ENCODE results near the gene KITLG.
"Not testable (repeated sequence)": the region's sequence is repeated elsewhere in the genome, so short reads cannot be mapped to it uniquely, and the experiment has no call there.

KITLG gene

DNA sequence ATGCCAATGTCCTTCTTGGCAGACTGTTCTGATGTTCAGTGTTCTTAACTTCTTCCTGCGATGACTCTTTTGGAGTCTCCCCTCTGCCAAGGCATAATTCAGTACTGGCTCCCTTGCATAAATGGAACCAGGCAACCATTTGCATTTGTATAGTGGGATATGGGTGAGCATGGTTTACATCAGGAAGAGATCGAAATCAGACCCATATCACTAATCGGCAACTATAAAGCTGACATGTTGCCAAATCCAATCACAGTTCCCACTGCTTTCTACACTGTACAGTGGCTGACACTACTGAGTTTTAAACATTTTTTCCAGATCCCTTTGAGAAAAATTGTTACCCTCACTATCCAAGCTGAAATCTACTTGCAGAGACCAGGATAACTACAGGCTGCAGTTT is 83.8 kb downstream of the KITLG start:
- no peak for DNase-seq (ENCODE audit: low read depth in 3 of 3)

DNA sequence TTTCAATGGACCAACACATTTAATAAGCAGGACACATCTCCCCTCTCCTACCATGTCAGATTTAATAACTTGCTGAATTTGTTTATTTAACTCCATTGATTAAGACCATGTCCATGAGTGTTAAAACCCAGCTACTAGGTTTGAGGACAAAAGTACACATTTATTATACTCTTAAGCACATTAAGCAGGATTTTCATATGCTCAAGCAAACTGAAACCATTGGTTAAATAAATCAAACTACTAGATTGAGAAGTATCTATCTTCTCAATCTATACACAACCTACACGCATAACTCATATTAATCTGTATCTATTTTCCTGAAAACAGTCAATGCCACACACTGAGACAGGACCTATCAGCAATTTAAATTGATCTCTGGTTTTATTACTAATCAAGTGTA is 85.2 kb downstream of the KITLG start:
- DNase-seq (ENCODE audit: low read depth in 3 of 3), result no peak

GRCh38 chr12:88494520-88494919 is 85.8 kb downstream of the KITLG start:
- DNase-seq (ENCODE audit: low read depth in 3 of 3), result no peak

GRCh38 chr12:88493636-88494035 is 86.6 kb downstream of the KITLG start:
- no peak for DNase-seq (ENCODE audit: low read depth in 3 of 3)

- DNase-seq (ENCODE audit: low read depth in 3 of 3), result no peak
Measured at GRCh38 chr12:88490425-88490824, 89.8 kb downstream of the KITLG start.

DNA sequence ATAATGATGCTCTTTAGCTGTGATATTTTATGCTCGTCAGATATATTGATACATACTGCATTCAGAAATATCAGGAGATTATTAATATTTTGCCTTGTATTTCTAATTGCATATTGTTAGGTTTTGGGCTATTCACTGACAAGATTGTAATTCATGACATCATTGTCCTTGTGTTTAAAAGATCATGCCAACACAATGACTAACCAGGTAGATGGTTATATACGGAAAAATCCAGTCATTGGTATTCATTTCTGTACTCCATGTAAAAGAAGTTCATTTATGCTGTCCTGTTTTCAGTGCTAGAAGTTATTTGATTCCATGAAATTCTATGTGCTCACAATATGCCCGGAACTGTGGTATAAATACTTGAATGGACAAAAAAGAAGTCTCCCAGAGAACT is 107.5 kb downstream of the KITLG start:
- no peak for DNase-seq (ENCODE audit: low read depth in 3 of 3)

GRCh38 chr12:88472248-88472647 is 108.0 kb downstream of the KITLG start:
- no peak for DNase-seq (ENCODE audit: low read depth in 3 of 3)

DNA sequence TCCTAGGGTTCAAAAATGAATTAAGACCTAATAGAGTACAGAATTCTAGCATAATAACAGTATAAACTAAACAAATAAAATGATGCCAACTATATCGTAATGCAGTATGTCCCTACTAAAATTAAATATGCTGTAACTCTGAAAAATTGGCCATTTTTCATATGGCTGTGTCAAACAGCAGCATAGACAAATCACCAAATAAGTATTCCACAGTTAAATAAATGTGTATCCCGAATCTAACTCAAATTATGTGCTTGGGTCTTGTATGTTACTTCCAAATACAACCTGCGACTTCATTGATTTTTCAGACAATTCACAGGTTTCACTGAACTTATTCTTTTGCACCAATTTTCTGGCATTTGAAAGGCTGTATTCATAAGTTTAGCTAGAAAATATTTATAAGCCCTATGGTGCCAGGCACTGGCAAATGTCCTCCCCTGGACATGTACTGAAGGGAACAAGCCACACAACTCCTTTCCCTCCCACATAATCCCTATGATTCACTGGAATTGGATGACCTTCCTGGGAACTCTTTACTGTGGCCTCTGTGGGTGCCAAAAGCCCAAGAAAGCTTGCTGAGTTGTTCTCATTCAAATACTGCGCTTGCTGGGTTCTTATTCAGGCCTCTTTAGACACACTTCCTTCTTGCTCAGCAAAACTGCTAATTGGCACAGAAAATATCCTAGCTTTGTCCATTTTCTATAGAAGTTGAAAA is 108.8 kb downstream of the KITLG start:
- no peak for DNase-seq (ENCODE audit: low read depth in 3 of 3)

DNA sequence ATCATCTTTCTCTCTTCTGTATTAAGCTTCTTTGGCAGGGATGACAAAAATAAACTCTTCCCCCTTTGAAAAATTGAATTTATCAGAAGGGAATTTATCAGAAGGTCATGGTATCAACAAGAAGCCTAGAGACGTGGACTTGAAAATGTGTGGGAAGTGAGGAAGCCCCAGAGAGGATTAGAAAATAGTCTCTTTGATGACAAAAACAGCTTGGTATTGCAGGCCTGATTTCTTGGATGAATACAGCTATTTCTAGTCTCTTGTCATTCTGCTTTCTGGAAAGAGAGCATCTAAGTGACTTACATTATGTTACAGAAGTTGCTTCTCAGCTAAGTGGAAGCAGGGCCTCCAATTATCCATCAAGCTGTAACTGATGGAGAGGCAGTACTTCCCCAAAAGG is 111.1 kb downstream of the KITLG start:
- DNase-seq (ENCODE audit: low read depth in 3 of 3), result no peak

DNA sequence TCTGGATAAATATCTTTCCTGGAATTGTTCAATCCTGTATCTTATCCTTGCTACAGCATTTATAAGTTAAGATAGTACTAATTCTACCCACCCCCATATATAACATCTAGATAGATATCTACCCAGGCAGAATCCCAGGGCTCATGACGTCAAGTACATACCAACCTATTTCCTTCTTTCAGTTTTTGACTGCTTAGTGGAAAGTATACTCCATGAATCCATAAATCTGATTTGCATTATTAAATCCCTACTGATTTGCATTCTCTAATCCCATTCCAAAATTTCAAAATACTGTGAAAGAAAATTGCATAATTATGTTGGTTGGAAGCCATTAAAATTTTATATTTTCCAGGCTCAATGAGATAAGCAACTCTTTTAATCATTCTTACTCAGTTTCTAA is 111.7 kb downstream of the KITLG start:
- DNase-seq (ENCODE audit: low read depth in 3 of 3), result no peak

DNA sequence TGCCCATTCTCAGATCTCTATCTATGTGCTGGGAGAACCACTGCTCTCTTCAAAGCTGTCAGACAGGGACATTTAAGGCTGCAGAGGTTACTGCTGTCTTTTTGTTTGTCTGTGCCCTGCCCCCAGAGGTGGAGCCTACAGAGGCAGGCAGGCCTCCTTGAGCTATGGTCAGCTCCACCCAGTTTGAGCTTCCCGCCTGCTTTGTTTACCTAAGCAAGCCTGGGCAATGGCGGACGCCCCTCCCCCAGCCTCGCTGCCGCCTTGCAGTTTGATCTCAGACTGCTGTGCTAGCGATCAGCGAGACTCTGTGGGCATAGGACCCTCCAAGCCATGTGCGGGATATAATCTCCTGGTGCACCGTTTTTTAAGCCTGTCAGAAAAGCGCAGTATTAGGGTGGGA is 113.6 kb downstream of the KITLG start:
- not testable (repeated sequence) for DNase-seq (ENCODE audit: low read depth in 3 of 3)

DNA sequence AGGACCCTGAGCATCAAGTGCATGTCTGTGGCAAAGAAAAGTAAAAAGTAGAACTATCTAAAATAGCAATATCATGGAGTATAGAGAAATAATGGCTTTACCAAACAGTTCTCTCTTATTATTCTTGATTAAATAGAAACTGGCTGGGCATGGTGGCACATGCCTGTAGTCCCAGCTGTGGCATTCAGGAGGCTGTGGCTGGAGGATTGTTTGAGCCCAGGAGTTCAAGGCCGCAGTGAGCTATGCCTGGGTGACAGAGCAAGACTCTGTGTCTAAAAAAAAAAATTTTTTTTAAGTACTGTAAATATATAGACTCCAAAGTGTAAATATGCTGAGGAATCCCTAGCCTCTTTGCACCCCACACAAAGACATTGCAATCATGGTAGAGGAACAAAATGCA is 121.9 kb downstream of the KITLG start:
- DNase-seq (ENCODE audit: low read depth in 3 of 3), result no peak

DNA sequence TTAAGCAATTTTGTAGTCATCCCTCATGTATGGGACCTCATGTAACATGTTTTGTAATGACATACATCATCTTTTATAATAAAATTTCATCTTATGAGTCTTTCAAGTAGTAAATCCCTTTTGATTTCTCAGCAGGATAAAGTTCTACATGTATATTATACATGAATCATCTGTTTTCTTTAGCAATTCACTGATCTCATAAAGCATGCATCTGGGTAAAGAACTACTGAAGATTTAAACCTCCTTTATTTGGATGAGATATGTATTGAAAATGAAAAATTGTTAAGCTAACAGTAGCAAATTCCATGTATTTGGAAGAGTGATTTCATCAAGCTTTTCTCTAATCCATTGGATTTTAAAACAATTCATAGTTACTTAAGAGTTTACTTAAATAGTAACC is 126.9 kb downstream of the KITLG start:
- DNase-seq (ENCODE audit: low read depth in 3 of 3), result no peak

- DNase-seq (ENCODE audit: low read depth in 3 of 3), result no peak
Measured at GRCh38 chr12:88451205-88451604, 129.1 kb downstream of the KITLG start.

DNA sequence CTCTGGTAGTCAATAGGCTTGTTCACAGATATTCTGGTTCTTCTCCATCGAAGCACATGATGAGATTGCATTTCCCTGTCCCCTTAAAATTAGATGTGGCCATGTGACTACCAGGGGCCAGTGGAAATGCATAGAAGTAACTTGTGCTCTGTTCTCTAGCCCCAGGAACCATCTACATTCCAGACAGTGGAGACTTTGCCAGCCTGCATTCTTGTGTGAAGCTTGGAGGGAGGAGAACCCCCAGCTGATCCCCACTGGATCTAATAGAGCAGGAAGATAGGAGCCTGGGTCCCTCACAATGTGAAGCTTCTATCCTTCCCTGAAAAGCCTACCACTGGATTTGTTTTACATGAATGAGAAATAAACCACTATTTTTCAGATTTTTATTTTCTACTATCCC is 130.1 kb downstream of the KITLG start:
- DNase-seq (ENCODE audit: low read depth in 3 of 3), result no peak

GRCh38 chr12:88448337-88448915 is 131.8 kb downstream of the KITLG start:
- DNase-seq (ENCODE audit: low read depth in 3 of 3), result no peak

- no peak for DNase-seq (ENCODE audit: low read depth in 3 of 3)
Measured at GRCh38 chr12:88445705-88446394, 134.4 kb downstream of the KITLG start.

- DNase-seq (ENCODE audit: low read depth in 3 of 3), result no peak
Measured at GRCh38 chr12:88444481-88444880, 135.8 kb downstream of the KITLG start.

All from stimulated activated CD4-positive, alpha-beta T cell treated with anti-CD3 and anti-CD28 coated beads, TNF-alpha, amount 100 ng/mL, for 48 hours (primary cell).